Gastroesophageal sphincter (tissue), 3 donors: ENCODE data around the gene BCL2L12.

Experiments used
- CTCF ChIP-seq, 4 experiments: fragments of 200-600 bp in 2 of 4; fragments of 450-650 bp in 2 of 4; sonication (generic) in 1 of 4; IDR thresholded peaks; one replicate each; pipeline ENCODE4 v1.5.1; 2017 to 2019; ENCODE audit warnings: antibody characterized with exemption in 4 of 4, mild to moderate bottlenecking in 2 of 4, moderate library complexity in 2 of 4
- EP300 ChIP-seq: sonication (generic); formaldehyde crosslinking; IDR thresholded peaks from one replicate; pipeline ENCODE4 v1.6.1; 2017; ENCODE audit warnings: antibody characterized with exemption, mild to moderate bottlenecking
- POLR2A ChIP-seq, 2 donors: fragments of 450-650 bp; IDR thresholded peaks; one replicate each; pipeline ENCODE4 v1.6.1; 2017; ENCODE audit warnings: antibody characterized with exemption in 2 of 2, mild to moderate bottlenecking in 2 of 2, moderate library complexity in 1 of 2
- POLR2AphosphoS5 ChIP-seq: sonication (generic); formaldehyde crosslinking; IDR thresholded peaks from one replicate; pipeline ENCODE4 v1.6.1; 2017; ENCODE audit warnings: antibody characterized with exemption

GRCh38 chr19:49681830-49682229, 16.1 kb downstream of the BCL2L12 start:
- TF ChIP-seq CTCF (IDR thresholded peaks at IDR 0.05) (no peak), POLR2AphosphoS5 (no peak), POLR2A (IDR thresholded peaks at IDR 0.05) (no peak), EP300 (no peak)
